Small intestine (tissue), 7 donors: ENCODE data around the gene PPM1D. TPM values are rescaled to one million over a fixed set of nuclear protein-coding genes. Genes with fewer than 3 reads are reported as not detected.
"Not testable (repeated sequence)": the region's sequence is repeated elsewhere in the genome, so short reads cannot be mapped to it uniquely, and the experiment has no call there.

Experiments
- DNase-seq, 2 donors: peaks; one replicate each; pipeline versions ENCODE4 v3.0.0 to v3.0.0-alpha.2; 2013
- FAIRE-seq: peaks from 2 replicates; lab custom pipeline; 2012; peaks lifted over from hg19 to GRCh38; lab: Jason Lieb, UNC
- H3K27ac ChIP-seq, 3 donors: one replicate each; pipeline ENCODE4 v1.5.1; 2013; ENCODE audit warnings: low read length in 2 of 3, mild to moderate bottlenecking in 2 of 3, control low read depth in 1 of 3, inconsistent platforms in 1 of 3, low read depth in 1 of 3, moderate library complexity in 1 of 3
- H3K27me3 ChIP-seq, 3 donors: one replicate each; pipeline ENCODE4 v1.6.1; 2013; ENCODE audit warnings: low read length in 3 of 3, inconsistent platforms in 1 of 3; ENCODE audit not compliant: control insufficient read depth in 3 of 3, insufficient read depth in 3 of 3
- H3K36me3 ChIP-seq, 3 donors: one replicate each; pipeline ENCODE4 v1.6.1; 2013; ENCODE audit warnings: low read length in 3 of 3, inconsistent platforms in 1 of 3, low read depth in 1 of 3, mild to moderate bottlenecking in 1 of 3, moderate library complexity in 1 of 3; ENCODE audit not compliant: control insufficient read depth in 3 of 3, insufficient read depth in 2 of 3
- H3K4me1 ChIP-seq, 3 donors: one replicate each; pipeline ENCODE4 v1.6.1; 2013; ENCODE audit warnings: low read length in 2 of 3, inconsistent platforms in 1 of 3, low read depth in 1 of 3, mild to moderate bottlenecking in 1 of 3, moderate library complexity in 1 of 3; ENCODE audit not compliant: control insufficient read depth in 3 of 3, insufficient read depth in 2 of 3
- H3K4me3 ChIP-seq, 3 donors: one replicate each; pipeline ENCODE4 v1.5.1; 2013; ENCODE audit warnings: low read length in 3 of 3, control low read depth in 1 of 3, inconsistent platforms in 1 of 3, low read depth in 1 of 3, mild to moderate bottlenecking in 1 of 3, moderate library complexity in 1 of 3
- H3K9me3 ChIP-seq, 2 donors: one replicate each; pipeline ENCODE4 v1.6.1; 2013; ENCODE audit warnings: low read depth in 1 of 2, low read length in 1 of 2; ENCODE audit not compliant: control insufficient read depth in 2 of 2, insufficient read depth in 1 of 2
- WGBS, 3 donors: extraction: QIAGEN DNeasy Blood & Tissue Kit; methylation state at CpG; one replicate each; pipeline ENCODE4 v1.1.7; 2013; 5-methylcytosine and 5-hydroxymethylcytosine counted together
- polyA plus RNA-seq, 4 donors: library from polyadenylated mRNA; stranded (reverse) in 3 of 4; unstranded in 1 of 4; fragments of 200-250 nt in 3 of 4; fragments of 120-200 nt in 1 of 4; gene quantifications; one replicate each; pipeline versions ENCODE4 v1.2.1 to v1.2.3, GENCODE V29; 2013
- donor health status: healthy with polysubstance abuse.
- donor health status: control.
- donor health status: control.
- donor health status: Bipolar disorder and iron deficiency.
- donor health status: healthy.

PPM1D gene
- polyA plus RNA-seq, 4 donors, result 3.8 to 13.6 (median 5.7) TPM

DNA sequence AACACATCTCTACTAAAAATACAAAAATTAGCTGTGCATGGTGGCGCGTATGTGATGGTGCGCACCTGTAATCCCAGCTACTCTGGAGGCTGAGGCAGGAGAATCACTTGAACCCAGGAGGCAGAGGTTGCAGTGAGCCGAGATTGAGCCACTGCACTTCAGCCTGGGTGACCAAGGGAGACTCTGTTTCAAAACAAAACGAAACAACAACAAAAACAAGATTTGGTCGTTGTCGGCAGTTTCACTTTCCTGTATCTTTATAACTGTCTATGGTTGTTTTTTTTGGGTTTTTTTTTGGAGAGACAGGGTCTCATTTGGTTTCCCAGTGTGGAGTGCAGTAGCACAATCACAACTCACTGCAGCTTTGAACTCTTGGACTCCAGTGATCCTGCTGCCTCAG lies 68.7 kb downstream of the PPM1D start:
- not testable (repeated sequence) for H3K4me3 ChIP-seq, H3K9me3 ChIP-seq, H3K4me1 ChIP-seq, H3K27ac ChIP-seq, H3K27me3 ChIP-seq, DNase-seq, FAIRE-seq
- WGBS, 3 donors, result 73 to 80% (median 73%) methylated on average over 7 of the region's 7 CpGs
- peaks cover 0 to 14% (median 5%) of the 10 kb centered on the region in 3 donors for H3K36me3 ChIP-seq

GRCh38 chr17:60671482-60671881 lies 71.5 kb downstream of the PPM1D start:
- H3K4me1 ChIP-seq, result no peaks in the 10 kb centered on the region
- no peaks in the 10 kb centered on the region for H3K27me3 ChIP-seq
- DNase-seq, result no peak
- H3K36me3 ChIP-seq, result peaks cover 0 to 1% (median 0%) of the 10 kb centered on the region in 3 donors
- H3K4me3 ChIP-seq, result no peak overlapping the region
- 38 to 54% (median 48%) methylated on average over 2 of the region's 2 CpGs for WGBS, 3 donors
- FAIRE-seq, result no peak
- H3K27ac ChIP-seq, result no peak overlapping the region
- no peaks in the 10 kb centered on the region for H3K9me3 ChIP-seq

DNA sequence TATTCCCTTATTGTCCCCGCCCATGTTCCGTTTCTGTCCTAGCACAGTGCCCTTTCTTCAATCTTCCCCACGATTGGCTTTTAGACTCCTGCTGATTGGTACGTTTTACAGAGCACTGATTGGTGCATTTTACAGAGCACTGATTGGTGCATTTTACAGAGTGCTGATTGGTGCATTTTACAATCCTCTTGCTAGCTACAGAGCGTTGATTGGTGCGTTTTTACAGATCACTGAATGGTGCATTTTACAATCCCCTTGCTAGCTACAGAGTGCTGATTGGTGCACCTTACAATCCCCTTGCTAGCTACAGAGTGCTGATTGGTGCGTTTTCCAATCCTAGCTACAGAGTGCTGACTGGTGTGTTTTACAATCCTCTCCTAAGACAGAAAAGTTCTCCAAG lies 74.6 kb downstream of the PPM1D start:
- not testable (repeated sequence) for FAIRE-seq

DNA sequence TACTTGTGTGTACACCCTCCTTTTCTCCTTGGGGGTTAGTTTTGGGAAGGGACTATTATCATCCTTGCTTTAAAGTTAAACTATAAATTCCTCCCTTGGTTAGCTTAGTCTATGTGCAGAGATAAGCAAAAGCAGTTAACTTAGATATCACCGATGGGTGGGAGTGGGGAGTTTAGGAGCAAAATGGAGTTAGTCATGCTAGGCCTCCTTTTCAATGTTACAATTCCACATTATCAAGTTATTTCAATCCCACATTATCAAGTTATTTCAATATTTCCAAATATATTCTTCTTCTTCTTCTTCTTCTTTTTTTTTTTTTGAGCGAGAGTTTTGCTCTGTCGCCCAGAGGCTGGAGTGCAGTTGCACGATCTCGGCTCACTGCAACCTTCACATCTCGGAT lies 76.0 kb downstream of the PPM1D start:
- Histone ChIP-seq H3K27ac (no peak overlapping the region), H3K9me3 (no peaks in the 10 kb centered on the region), H3K27me3 (no peaks in the 10 kb centered on the region), H3K36me3 (no peaks in the 10 kb centered on the region), H3K4me1 (peaks cover 0 to 4% (median 0%) of the 10 kb centered on the region in 3 donors), H3K4me3 (no peak overlapping the region)
- 91 to 95% (median 93%) methylated on average over 6 of the region's 6 CpGs for WGBS, 3 donors
- no peak for FAIRE-seq
- no peak for DNase-seq

More for the DNA sequence above, 74.6 kb downstream of the PPM1D start:
- not testable (repeated sequence) for H3K4me1 ChIP-seq, DNase-seq, H3K27me3 ChIP-seq, H3K4me3 ChIP-seq, H3K27ac ChIP-seq, H3K36me3 ChIP-seq, H3K9me3 ChIP-seq
- WGBS, 3 donors, result 85 to 88% (median 86%) methylated on average over 7 of the region's 7 CpGs

GRCh38 chr17:60676758-60677307 lies 76.8 kb downstream of the PPM1D start:
- no peak for FAIRE-seq
- no peak for DNase-seq
- 22 to 28% (median 27%) methylated on average over 17 of the region's 17 CpGs for WGBS, 3 donors

GRCh38 chr17:60677308-60678117 lies 77.5 kb downstream of the PPM1D start, which contains the start of gene BCAS3:
Gene BCAS3, plus strand, starts transcription at chr17:60677851.
- no peaks in the 10 kb centered on the region for H3K27me3 ChIP-seq
- H3K27ac ChIP-seq, result peak within 1 kb of the TSS; percentile 35 to 74 (median 62)
- FAIRE-seq, result no peak
- no peaks in the 10 kb centered on the region for H3K9me3 ChIP-seq
- 0% methylated on average over 51 of the region's 51 CpGs for WGBS, 3 donors
- H3K4me1 ChIP-seq, result peaks cover 0 to 4% (median 0%) of the 10 kb centered on the region in 3 donors
- H3K36me3 ChIP-seq, result no peaks in the 10 kb centered on the region
- DNase-seq, result peak; percentile 98 to 100
- H3K4me3 ChIP-seq, result peak within 1 kb of the TSS; percentile 55 to 88 (median 73)

More at GRCh38 chr17:60676758-60677307, 76.8 kb downstream of the PPM1D start:
- Histone ChIP-seq H3K27me3 (no peaks in the 10 kb centered on the region), H3K9me3 (no peaks in the 10 kb centered on the region), H3K4me3 (peak overlapping the region; percentile 54 to 73 (median 61)), H3K27ac (peak overlapping the region; percentile 12 to 69 (median 54)), H3K4me1 (peaks cover 0 to 4% (median 0%) of the 10 kb centered on the region in 3 donors), H3K36me3 (no peaks in the 10 kb centered on the region)

DNA sequence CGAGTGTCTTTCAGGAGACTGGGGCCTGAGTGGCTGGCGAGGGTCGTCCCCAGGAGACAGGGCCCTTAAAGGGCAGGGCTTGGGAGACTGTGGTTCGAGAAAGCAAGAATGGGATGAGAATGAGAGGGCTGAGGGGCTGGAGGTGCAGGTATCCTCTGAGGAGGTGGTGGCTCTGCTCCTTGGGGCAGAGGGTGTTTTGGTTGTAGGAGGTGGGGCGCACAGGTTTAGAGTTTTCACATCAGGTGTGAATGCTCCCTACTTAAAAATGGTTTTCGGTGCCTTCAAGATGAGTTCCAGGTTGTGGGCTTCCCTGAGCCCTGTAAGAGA lies 78.1 kb downstream of the PPM1D start:
- Histone ChIP-seq H3K27ac (peak overlapping the region; percentile 35 to 74 (median 62)), H3K36me3 (no peaks in the 10 kb centered on the region), H3K4me1 (peaks cover 0 to 4% (median 0%) of the 10 kb centered on the region in 3 donors), H3K4me3 (peak overlapping the region; percentile 55 to 88 (median 73)), H3K27me3 (no peaks in the 10 kb centered on the region), H3K9me3 (no peaks in the 10 kb centered on the region)
- FAIRE-seq, result no peak
- no peak for DNase-seq
- 1 to 5% (median 2%) methylated on average over 6 of the region's 6 CpGs for WGBS, 3 donors

- FAIRE-seq, result no peak
Measured at GRCh38 chr17:60679287-60679686, 79.3 kb downstream of the PPM1D start.

More at GRCh38 chr17:60679287-60679686, 79.3 kb downstream of the PPM1D start:
- no peak for DNase-seq
- no peaks in the 10 kb centered on the region for H3K9me3 ChIP-seq
- WGBS, 3 donors, result 82 to 91% (median 85%) methylated on average over 4 of the region's 4 CpGs
- H3K27ac ChIP-seq, result no peak overlapping the region
- H3K4me3 ChIP-seq, result no peak overlapping the region
- peaks cover 0 to 2% (median 0%) of the 10 kb centered on the region in 3 donors for H3K36me3 ChIP-seq
- no peaks in the 10 kb centered on the region for H3K27me3 ChIP-seq
- H3K4me1 ChIP-seq, result peaks cover 0 to 4% (median 0%) of the 10 kb centered on the region in 3 donors
